DMS53 treated with DMSO at 0.1 percent for 48 hours (cell line): ENCODE data around the gene SORL1.
"Not testable (repeated sequence)": the region's sequence is repeated elsewhere in the genome, so short reads cannot be mapped to it uniquely, and the experiment has no call there.

Experiments
- DNase-seq: peaks from one replicate; lab custom pipeline; 2025; ENCODE audit not compliant: unreplicated experiment; lab: John Stamatoyannopoulos, UW

The SORL1 gene

GRCh38 chr11:121503051-121503450 lies 50.9 kb downstream of the SORL1 start:
- no peak for DNase-seq

- not testable (repeated sequence) for DNase-seq
These were observed 54.1 kb downstream of the SORL1 start for GRCh38 chr11:121506237-121506636.

DNA sequence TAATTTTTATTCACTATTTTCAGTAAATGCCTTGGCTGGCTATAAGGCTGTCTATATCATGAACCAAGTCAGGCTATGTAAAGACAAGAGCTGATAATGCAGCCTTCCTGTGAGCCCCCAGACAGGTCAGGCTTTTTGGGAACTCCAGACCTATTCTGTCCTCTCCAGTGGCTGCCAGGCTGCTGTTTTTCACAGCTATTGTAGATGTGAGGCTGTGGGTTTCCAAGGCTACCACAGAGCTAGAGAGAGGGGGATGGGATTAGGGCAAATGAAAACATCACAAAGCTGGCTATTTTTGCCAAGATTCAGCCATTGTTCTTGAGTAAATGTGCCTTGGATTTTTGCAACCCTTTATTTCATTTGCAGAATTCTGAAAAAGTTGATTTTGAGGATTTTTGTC lies 56.3 kb downstream of the SORL1 start:
- no peak for DNase-seq

GRCh38 chr11:121510438-121510837 lies 58.3 kb downstream of the SORL1 start:
- DNase-seq: no peak

DNA sequence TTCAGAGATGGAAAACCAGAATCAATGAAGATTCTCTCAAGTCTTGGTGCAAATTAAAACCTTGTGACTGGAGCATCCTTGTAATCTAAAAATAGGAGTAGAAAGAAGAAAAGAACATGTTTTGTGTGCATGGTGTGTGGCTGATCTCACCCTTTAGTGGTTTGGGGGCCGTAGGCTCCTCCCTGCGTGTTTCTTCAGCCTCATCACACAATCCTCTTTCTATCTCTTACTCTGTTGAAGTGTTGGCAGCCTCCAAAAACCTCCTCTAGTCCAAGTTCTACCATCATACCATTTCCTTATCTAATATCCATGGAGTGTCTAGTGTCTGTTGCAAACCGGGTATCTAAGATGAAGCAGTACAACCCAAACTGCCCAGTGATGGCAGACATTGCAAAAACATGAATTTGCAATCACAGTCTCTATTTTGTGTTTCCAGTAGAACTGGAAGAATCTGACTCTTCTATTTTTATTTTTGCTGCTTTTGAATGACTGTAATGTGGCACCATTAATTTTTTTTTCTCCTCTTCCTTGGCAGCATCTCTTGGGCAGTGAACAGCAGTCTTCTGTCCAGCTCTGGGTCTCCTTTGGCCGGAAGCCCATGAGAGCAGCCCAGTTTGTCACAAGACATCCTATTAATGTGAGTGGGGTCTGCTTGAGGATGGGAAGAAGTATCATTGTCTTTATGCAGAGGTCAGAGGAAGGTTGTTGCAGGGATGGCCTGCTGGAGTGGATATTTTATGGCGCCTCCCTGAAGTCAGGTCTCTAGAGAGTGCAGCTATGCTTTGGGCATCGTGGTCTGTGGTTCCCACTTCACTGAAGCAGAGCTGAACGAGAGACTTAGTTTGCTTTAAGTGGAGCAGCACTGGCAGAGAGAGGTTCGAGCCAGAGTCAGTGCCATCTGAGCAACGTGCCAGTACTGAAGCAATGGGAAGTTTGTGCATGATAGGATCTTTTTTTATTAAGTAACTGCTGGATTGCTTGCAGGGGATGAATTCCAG lies 60.7 kb downstream of the SORL1 start:
- DNase-seq: no peak

GRCh38 chr11:121513807-121514206 lies 61.7 kb downstream of the SORL1 start:
- no peak for DNase-seq

- no peak for DNase-seq
These were observed 62.6 kb downstream of the SORL1 start for GRCh38 chr11:121514432-121515334.

GRCh38 chr11:121515335-121515671 lies 63.2 kb downstream of the SORL1 start:
- DNase-seq: no peak

DNA sequence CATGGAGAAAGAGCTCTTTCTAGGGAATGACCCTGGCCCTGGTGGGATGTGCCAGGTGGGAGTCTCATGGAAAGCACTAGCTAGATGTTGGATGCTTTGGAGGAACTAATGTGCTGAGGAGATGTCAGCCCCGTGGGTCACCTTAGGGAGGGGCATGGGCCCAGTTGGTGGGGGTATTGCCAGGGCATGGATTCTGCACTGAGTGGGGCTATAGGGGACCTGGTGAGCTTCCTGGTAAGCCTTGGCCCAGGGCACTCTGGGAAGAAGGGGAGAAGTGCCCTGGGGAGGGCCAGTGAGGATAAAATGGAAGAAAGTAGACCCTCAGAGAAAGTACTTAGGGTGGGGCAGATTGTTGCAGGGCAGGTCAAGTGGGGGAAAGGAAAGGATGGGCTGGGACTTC lies 65.9 kb downstream of the SORL1 start:
- no peak for DNase-seq

DNA sequence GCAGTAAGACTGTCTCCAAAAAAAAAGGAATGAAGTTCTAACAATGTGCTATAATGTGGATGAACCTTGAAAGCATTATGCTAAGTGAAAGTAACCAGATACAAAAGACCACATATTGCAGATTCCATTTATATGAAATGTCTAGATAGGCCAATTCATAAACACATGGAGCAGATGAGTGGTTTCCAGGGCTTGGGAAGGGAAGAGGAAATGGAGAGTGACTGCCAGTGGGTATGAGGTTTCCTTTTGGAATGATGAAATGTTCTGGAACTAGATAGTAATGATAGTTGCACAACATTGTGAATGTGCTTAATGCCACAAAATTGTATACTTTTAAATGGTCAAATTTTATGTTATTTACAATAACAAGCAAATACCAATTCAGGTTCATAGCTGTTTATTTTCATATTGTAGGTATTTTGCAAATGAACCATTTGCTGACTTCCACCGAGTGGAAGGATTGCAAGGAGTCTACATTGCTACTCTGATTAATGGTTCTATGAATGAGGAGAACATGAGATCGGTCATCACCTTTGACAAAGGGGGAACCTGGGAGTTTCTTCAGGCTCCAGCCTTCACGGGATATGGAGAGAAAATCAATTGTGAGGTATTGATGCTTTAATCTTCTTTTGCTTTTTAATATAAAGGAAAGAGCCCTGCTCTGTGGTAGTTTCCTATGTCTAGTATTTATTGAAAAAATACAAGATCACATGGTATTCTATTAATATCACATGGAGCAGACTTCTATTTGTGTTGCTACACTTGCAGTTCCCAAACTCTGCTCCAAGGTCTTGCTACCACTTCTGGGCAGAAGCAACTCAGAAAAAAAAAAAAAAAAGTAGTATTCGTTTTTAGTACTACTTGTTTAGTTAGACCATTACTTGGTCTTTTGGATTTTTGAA lies 68.4 kb downstream of the SORL1 start:
- DNase-seq: no peak

- DNase-seq: no peak
These were observed 69.3 kb downstream of the SORL1 start for GRCh38 chr11:121521145-121522042.

GRCh38 chr11:121522043-121522941 lies 70.2 kb downstream of the SORL1 start:
- DNase-seq: no peak

GRCh38 chr11:121523581-121524232 lies 71.6 kb downstream of the SORL1 start:
- DNase-seq: no peak

DNA sequence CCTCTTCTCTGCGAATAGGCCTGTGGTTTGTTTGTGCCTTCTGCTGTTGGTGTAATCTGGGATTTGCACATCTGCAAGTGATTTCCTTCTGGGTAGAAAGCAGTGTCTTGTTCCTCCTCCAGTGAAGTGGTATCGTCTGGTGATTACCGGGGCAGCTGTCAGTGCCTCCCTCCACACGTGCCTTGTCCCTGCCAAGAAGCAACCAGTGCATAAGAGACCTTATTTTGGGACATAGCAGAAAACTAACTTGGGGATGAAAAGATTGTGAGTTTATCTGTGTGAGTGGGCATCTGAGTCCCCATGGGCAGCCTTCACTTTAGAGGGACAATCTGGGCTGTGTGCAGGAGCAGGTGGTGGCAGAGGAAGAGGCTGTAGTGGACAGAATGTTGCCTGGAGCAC lies 72.1 kb downstream of the SORL1 start:
- no peak for DNase-seq

DNA sequence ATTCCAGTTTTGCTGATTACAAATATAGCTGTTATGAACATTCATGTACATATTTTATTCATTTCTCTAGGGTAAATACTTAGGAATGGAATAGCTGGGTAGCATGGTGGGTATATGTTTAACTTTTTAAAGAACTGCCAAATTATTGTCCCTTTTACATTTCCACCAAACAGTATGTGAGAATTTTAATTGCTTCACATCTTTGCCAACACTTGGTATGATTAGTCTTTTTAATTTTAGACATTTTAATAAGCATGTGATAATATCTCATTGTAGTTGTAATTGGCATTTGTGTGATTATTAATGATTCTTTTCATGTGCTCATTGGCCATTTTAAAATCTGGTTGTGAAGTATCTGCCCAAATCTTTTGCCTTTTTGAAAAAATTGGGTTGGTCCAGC lies 73.3 kb downstream of the SORL1 start:
- DNase-seq: no peak

DNA sequence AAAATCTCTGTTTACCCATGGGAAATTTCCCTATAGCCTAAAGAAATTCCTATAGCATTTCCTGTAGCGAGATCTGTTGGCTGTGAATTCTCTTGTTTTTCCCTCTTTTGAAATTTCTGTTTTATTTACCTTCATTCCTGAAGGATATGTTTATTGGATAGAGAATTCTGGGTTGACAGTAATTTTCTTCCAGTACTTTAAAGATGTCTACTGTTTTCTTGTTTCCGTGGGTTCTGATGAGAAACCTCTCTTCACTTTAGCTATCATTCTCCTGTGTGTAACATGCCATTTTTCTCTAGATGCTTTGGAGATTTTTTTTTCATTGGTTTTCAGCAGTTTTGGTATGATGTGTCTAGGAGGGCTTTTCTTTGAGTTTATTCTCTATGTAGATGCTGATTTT lies 78.1 kb downstream of the SORL1 start:
- no peak for DNase-seq

DNA sequence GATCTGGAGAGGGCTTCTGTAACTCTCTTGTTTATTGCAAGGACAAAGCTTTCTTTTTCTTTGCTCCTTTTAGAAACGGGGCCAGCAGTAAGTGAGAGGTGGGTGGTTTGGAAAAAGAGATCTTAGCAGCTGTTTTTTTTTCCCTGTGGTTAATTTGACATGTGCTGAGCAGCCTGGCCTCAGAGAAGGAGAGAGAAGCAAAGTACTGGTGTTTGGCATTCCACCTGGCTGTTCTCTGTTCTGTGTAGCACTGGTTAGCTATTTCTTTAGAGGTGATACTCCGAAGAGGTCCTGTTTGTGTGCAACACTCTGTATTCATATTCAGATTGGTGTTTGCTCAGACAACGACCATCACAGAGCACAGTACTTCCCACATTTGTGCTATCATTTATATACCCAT lies 81.5 kb downstream of the SORL1 start:
- DNase-seq: no peak
